HEK293 (cell line): ENCODE data around the gene CPT1A.
A peak's percentile ranks its signal among the peaks of the same experiment; 100 is the strongest.

Experiments
- CTCF ChIA-PET: fragments of 350-600 bp; formaldehyde crosslinking; extraction: SDS; loops from one replicate; lab custom pipeline; 2021; ENCODE audit warnings: antibody characterized with exemption; lab: Yijun Ruan, JAX
- POLR2A ChIA-PET: fragments of 300-600 bp; formaldehyde crosslinking; extraction: SDS; loops from one replicate; lab custom pipeline; 2020; ENCODE audit warnings: antibody characterized with exemption, inconsistent platforms; lab: Yijun Ruan, JAX
- H3K27ac ChIP-seq: fragments of 200-500 bp; sonication (Bioruptor generic); 2 replicates; pipeline ENCODE4 v1.5.1; 2014; ENCODE audit warnings: low read depth, low read length, control low read depth, inconsistent platforms; ENCODE audit errors: extremely low read depth
- H3K36me3 ChIP-seq, 2 experiments: fragments of 200-500 bp in 1 of 2; sonication (Bioruptor generic) in 1 of 2; 1 replicate in 1 of 2; 2 replicates in 1 of 2; pipeline ENCODE4 v1.5.1; 2014 to 2017; ENCODE audit warnings: inconsistent platforms in 2 of 2, low read length in 2 of 2; ENCODE audit not compliant: control insufficient read depth in 2 of 2, insufficient read depth in 1 of 2
- H3K4me1 ChIP-seq: fragments of 200-500 bp; sonication (Bioruptor generic); 2 replicates; pipeline ENCODE4 v1.5.1; 2014; ENCODE audit warnings: mild to moderate bottlenecking, low read length, inconsistent platforms; ENCODE audit not compliant: control insufficient read depth, insufficient read depth
- H3K4me3 ChIP-seq: 2 replicates; pipeline ENCODE4 v1.5.1; 2011; ENCODE audit warnings: low read depth, mild to moderate bottlenecking, control low read depth, low read length, moderate library complexity
- H3K9me3 ChIP-seq: fragments of 200-500 bp; sonication (Bioruptor generic); 2 replicates; pipeline ENCODE4 v1.5.1; 2014; ENCODE audit warnings: low read depth, low read length, inconsistent platforms; ENCODE audit not compliant: control insufficient read depth, insufficient read depth
- HOXA7 ChIP-seq: sonication (generic); formaldehyde crosslinking; IDR thresholded peaks from 2 replicates; pipeline ENCODE4 v1.8.1; 2022; ENCODE audit warnings: missing genetic modification reagents, borderline replicate concordance
- KLF1 ChIP-seq: fragments of 450-650 bp; formaldehyde crosslinking; IDR thresholded peaks from 2 replicates; pipeline ENCODE4 v1.5.1; 2016; ENCODE audit warnings: missing biosample characterization, missing genetic modification characterization
- KLF10 ChIP-seq: fragments of 450-650 bp; IDR thresholded peaks from 2 replicates; pipeline ENCODE4 v1.5.1; 2018; ENCODE audit warnings: missing biosample characterization, mild to moderate bottlenecking, missing genetic modification characterization
- OVOL3 ChIP-seq: fragments of 450-650 bp; formaldehyde crosslinking; IDR thresholded peaks from 2 replicates; pipeline ENCODE4 v1.5.1; 2016; ENCODE audit warnings: missing biosample characterization, missing genetic modification characterization
- WT1 ChIP-seq: fragments of 450-650 bp; formaldehyde crosslinking; IDR thresholded peaks from 2 replicates; pipeline ENCODE4 v1.5.1; 2016; ENCODE audit warnings: missing biosample characterization, missing genetic modification characterization
- YY1 ChIP-seq: fragments of 450-650 bp; formaldehyde crosslinking; IDR thresholded peaks from 2 replicates; pipeline ENCODE4 v1.5.1; 2018; ENCODE audit warnings: missing biosample characterization, missing genetic modification characterization
- ZBTB17 ChIP-seq: fragments of 450-650 bp; formaldehyde crosslinking; IDR thresholded peaks from 2 replicates; pipeline ENCODE4 v1.5.1; 2016; ENCODE audit warnings: missing biosample characterization, missing genetic modification characterization
- ZBTB21 ChIP-seq: fragments of 450-650 bp; formaldehyde crosslinking; IDR thresholded peaks from 2 replicates; pipeline ENCODE4 v1.5.1; 2017; ENCODE audit warnings: missing biosample characterization, missing genetic modification characterization
- ZFHX2 ChIP-seq: fragments of 450-650 bp; formaldehyde crosslinking; conservative IDR thresholded peaks from 2 replicates; pipeline ENCODE4 v1.5.1; 2016; ENCODE audit warnings: missing biosample characterization, missing genetic modification characterization
- ZFP37 ChIP-seq: fragments of 450-650 bp; formaldehyde crosslinking; IDR thresholded peaks from 2 replicates; pipeline ENCODE4 v1.5.1; 2016; ENCODE audit warnings: missing biosample characterization, missing genetic modification characterization
- ZFP41 ChIP-seq: fragments of 450-650 bp; formaldehyde crosslinking; IDR thresholded peaks from 2 replicates; pipeline ENCODE4 v1.5.1; 2016; ENCODE audit warnings: missing biosample characterization, missing genetic modification characterization, borderline replicate concordance
- ZNF133 ChIP-seq: fragments of 450-650 bp; formaldehyde crosslinking; IDR thresholded peaks from 2 replicates; pipeline ENCODE4 v1.5.1; 2016; ENCODE audit warnings: missing biosample characterization, missing genetic modification characterization
- ZNF248 ChIP-seq: fragments of 450-650 bp; formaldehyde crosslinking; IDR thresholded peaks from 2 replicates; pipeline ENCODE4 v1.5.1; 2017; ENCODE audit warnings: missing biosample characterization, missing genetic modification characterization
- ZNF423 ChIP-seq: fragments of 450-650 bp; formaldehyde crosslinking; IDR thresholded peaks from 2 replicates; pipeline ENCODE4 v1.5.1; 2016; ENCODE audit warnings: missing biosample characterization, missing genetic modification characterization
- ZNF555 ChIP-seq: fragments of 450-650 bp; formaldehyde crosslinking; conservative IDR thresholded peaks from 2 replicates; pipeline ENCODE4 v1.5.1; 2017; ENCODE audit warnings: missing biosample characterization, mild to moderate bottlenecking, missing genetic modification characterization, inconsistent platforms
- ZNF561 ChIP-seq: fragments of 450-650 bp; IDR thresholded peaks from 2 replicates; pipeline ENCODE4 v1.5.1; 2018; ENCODE audit warnings: missing biosample characterization, missing genetic modification characterization, borderline replicate concordance
- ZNF600 ChIP-seq: fragments of 450-650 bp; formaldehyde crosslinking; IDR thresholded peaks from 2 replicates; pipeline ENCODE4 v1.5.1; 2016; ENCODE audit warnings: missing biosample characterization, missing genetic modification characterization
- ZNF776 ChIP-seq: fragments of 450-650 bp; formaldehyde crosslinking; IDR thresholded peaks from 2 replicates; pipeline ENCODE4 v1.5.0; 2017; ENCODE audit warnings: missing biosample characterization, missing genetic modification characterization, borderline replicate concordance
- ZNF843 ChIP-seq: fragments of 450-650 bp; formaldehyde crosslinking; IDR thresholded peaks from 2 replicates; pipeline ENCODE4 v1.5.1; 2016; ENCODE audit warnings: missing biosample characterization, missing genetic modification characterization
- TF ChIP-seq, protein P1 (sequence below): fragments of 450-650 bp; formaldehyde crosslinking; IDR thresholded peaks from 2 replicates; pipeline ENCODE4 v1.5.1; 2017; ENCODE audit warnings: missing biosample characterization, missing genetic modification characterization
- TF ChIP-seq, protein P2 (sequence below): fragments of 450-650 bp; formaldehyde crosslinking; IDR thresholded peaks from 2 replicates; pipeline ENCODE4 v1.5.1; 2017; ENCODE audit warnings: missing biosample characterization, missing genetic modification characterization
- TF ChIP-seq, protein P3 (sequence below): fragments of 450-650 bp; formaldehyde crosslinking; IDR thresholded peaks from 2 replicates; pipeline ENCODE4 v1.5.1; 2016; ENCODE audit warnings: missing biosample characterization, missing genetic modification characterization

Gene CPT1A

DNA sequence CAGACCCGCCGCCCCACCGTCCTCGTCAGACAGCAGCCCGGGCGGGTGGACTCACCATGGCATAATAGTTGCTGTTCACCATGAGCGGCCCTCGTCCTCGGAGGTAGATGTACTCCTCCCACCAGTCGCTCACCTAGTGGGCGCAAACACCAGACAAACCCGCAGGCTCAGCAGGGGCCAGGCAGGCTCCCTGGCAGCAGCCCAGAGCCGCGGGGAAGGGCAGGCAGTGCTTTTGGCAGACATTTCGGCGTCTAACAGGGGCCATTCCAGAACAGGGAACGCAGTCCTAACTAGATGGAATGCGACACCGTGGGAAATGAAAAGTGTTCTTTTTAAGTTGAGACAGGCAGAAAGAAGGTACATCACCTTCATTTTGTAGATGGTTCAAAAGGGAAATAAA, 44.9 kb downstream of the CPT1A start:
- TF ChIP-seq OVOL3 (no peak), ZFHX2 (0 out of 2 replicates have a peak, but pooled peaks have one; percentile 15), ZBTB17 (tag by site-specific recombination) (no peak), ZNF423 (tag by site-specific recombination) (0 out of 2 replicates have a peak, but pooled peaks have one; percentile 16), ZFP41 (tag by site-specific recombination) (no peak), ZNF600 (tag by site-specific recombination) (peak; percentile 31; the same call in 1 of the 2 replicates)
- TF ChIP-seq, protein P1, sequence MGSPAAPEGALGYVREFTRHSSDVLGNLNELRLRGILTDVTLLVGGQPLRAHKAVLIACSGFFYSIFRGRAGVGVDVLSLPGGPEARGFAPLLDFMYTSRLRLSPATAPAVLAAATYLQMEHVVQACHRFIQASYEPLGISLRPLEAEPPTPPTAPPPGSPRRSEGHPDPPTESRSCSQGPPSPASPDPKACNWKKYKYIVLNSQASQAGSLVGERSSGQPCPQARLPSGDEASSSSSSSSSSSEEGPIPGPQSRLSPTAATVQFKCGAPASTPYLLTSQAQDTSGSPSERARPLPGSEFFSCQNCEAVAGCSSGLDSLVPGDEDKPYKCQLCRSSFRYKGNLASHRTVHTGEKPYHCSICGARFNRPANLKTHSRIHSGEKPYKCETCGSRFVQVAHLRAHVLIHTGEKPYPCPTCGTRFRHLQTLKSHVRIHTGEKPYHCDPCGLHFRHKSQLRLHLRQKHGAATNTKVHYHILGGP: no peak
- TF ChIP-seq, all 188 proteins: peak for 3
- Histone ChIP-seq H3K4me1 (no peaks in the 10 kb centered on the region; the same call in 1 of the 2 replicates), H3K36me3 (peaks cover 0 to 55% of the 10 kb centered on the region in 2 experiments; a peak in 2 of 3 replicates), H3K9me3 (no peaks in the 10 kb centered on the region), H3K4me3 (no peak overlapping the region), H3K27ac (no peak overlapping the region)
- CTCF ChIA-PET: interaction anchor here (0.6 to 3.0 kb wide), 5 partner anchors 10 to 200 kb away, joined by 3 to 17 read pairs (median 3); no protein-coding TSS in a partner anchor
- POLR2A ChIA-PET: no interaction called here

DNA sequence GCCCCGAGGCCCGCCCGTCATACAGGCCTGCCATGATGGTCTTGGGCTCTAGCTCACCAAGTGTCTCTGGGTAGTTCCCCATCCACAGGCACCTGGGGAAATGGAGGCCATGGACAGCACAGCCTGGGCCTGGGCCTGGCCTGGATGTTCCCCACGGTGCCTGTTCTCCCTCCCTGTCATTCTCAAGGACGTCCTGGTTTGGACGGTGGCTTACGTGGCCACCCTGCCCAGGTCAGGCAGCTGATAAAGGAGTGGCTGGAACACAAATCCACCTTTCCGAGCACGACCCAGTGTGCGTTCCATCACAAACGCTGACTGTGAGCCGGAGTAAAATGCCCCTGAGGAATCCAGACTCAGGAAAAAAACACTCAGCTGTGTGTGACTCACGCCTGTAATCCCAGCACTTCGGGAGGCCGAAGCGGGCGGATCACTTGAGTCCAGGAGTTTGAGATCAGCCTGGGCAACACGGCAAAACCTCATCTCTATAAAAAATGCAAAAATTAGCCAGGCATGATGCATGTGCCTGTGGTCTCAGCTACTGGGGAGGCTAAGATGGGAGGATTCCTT, 49.2 kb downstream of the CPT1A start:
- Histone ChIP-seq H3K4me1 (no peaks in the 10 kb centered on the region), H3K9me3 (no peaks in the 10 kb centered on the region), H3K36me3 (peaks cover 0 to 40% of the 10 kb centered on the region in 2 experiments; a peak in 2 of 3 replicates), H3K4me3 (no peak overlapping the region), H3K27ac (no peak overlapping the region)
- no peak for TF ChIP-seq ZNF248 (tag by site-specific recombination)
- no peak for TF ChIP-seq KLF1 (tag by site-specific recombination)
- no peak for TF ChIP-seq WT1
- TF ChIP-seq ZNF843 (tag by site-specific recombination): no peak
- TF ChIP-seq ZNF561: no peak
- TF ChIP-seq HOXA7 (CRISPR knock-in tag): no peak
- TF ChIP-seq ZNF776: no peak
- TF ChIP-seq KLF10 (tag by site-specific recombination): no peak
- TF ChIP-seq ZNF555 (tag by site-specific recombination): no peak
- TF ChIP-seq ZNF133 (tag by site-specific recombination): no peak
- TF ChIP-seq, protein P2, sequence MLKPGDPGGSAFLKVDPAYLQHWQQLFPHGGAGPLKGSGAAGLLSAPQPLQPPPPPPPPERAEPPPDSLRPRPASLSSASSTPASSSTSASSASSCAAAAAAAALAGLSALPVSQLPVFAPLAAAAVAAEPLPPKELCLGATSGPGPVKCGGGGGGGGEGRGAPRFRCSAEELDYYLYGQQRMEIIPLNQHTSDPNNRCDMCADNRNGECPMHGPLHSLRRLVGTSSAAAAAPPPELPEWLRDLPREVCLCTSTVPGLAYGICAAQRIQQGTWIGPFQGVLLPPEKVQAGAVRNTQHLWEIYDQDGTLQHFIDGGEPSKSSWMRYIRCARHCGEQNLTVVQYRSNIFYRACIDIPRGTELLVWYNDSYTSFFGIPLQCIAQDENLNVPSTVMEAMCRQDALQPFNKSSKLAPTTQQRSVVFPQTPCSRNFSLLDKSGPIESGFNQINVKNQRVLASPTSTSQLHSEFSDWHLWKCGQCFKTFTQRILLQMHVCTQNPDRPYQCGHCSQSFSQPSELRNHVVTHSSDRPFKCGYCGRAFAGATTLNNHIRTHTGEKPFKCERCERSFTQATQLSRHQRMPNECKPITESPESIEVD: no peak
- no peak for TF ChIP-seq ZFP37 (tag by site-specific recombination)
- TF ChIP-seq YY1 (tag by site-specific recombination): no peak
- TF ChIP-seq ZBTB21: no peak
- TF ChIP-seq, protein P3, sequence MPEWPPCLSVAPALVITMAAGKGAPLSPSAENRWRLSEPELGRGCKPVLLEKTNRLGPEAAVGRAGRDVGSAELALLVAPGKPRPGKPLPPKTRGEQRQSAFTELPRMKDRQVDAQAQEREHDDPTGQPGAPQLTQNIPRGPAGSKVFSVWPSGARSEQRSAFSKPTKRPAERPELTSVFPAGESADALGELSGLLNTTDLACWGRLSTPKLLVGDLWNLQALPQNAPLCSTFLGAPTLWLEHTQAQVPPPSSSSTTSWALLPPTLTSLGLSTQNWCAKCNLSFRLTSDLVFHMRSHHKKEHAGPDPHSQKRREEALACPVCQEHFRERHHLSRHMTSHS (tag by site-specific recombination): no peak
- ChIA-PET CTCF (interaction anchor here (0.8 kb wide), 1 partner anchor 9 kb away, joined by 3 read pairs; no protein-coding TSS in a partner anchor), POLR2A (no interaction called here)
